WTC11 (cell line): ENCODE data around the gene TMEM82. TPM values are rescaled to one million over a fixed set of nuclear protein-coding genes. Genes with fewer than 3 reads are reported as not detected.

Source experiments
- ATAC-seq: fragments of 200-7000 bp; cut with Tn5 transposase; 2 replicates; pipeline ENCODE4 v1.10.0; 2021; ENCODE audit warnings: mild to moderate bottlenecking, moderate library complexity
- CTCF ChIA-PET: fragments of 300-600 bp; sonication (Branson Sonifier 250); formaldehyde crosslinking; loops from one replicate; lab custom pipeline; 2021; ENCODE audit warnings: antibody characterized with exemption; lab: Charles Lee
- POLR2A ChIA-PET: fragments of 350-600 bp; sonication (Branson Sonifier 250); formaldehyde crosslinking; loops from one replicate; lab custom pipeline; 2021; ENCODE audit warnings: antibody characterized with exemption; lab: Charles Lee
- DNase-seq: peaks from one replicate; pipeline ENCODE4 v3.0.0; 2021; ENCODE audit warnings: low spot score
- H3K27ac Mint-ChIP-seq: 2 replicates; pipeline ENCODE4 v1.8.0; 2021; ENCODE audit warnings: mixed read lengths
- H3K27me3 Mint-ChIP-seq: 2 replicates; pipeline ENCODE4 v1.8.0; 2021; ENCODE audit warnings: low read depth, mild to moderate bottlenecking, moderate library complexity, mixed read lengths
- H3K36me3 Mint-ChIP-seq: 2 replicates; pipeline ENCODE4 v1.8.0; 2021; ENCODE audit warnings: mixed read lengths
- H3K4me1 Mint-ChIP-seq: 2 replicates; pipeline ENCODE4 v1.8.0; 2022; ENCODE audit warnings: mixed read lengths
- H3K4me3 Mint-ChIP-seq: 2 replicates; pipeline ENCODE4 v1.8.0; 2021; ENCODE audit warnings: mild to moderate bottlenecking, moderate library complexity, mixed read lengths
- H3K9me3 Mint-ChIP-seq: 2 replicates; pipeline ENCODE4 v1.8.0; 2021; ENCODE audit warnings: mixed read lengths
- ATF1 ChIP-seq: sonication (generic); formaldehyde crosslinking; IDR thresholded peaks from 2 replicates; pipeline ENCODE4 v1.8.1; 2023; ENCODE audit warnings: mild to moderate bottlenecking, moderate library complexity, missing genetic modification reagents
- CBFB ChIP-seq: sonication (generic); formaldehyde crosslinking; IDR thresholded peaks from 2 replicates; pipeline ENCODE4 v1.8.1; 2022; ENCODE audit warnings: mild to moderate bottlenecking, low read depth, missing genetic modification reagents
- CDX4 ChIP-seq: fragments of 250-450 bp; sonication (Bioruptor Pico); IDR thresholded peaks from 2 replicates; pipeline ENCODE4 v1.9.0; 2021; ENCODE audit warnings: moderate library complexity, mild to moderate bottlenecking, inconsistent platforms, borderline replicate concordance
- CREM ChIP-seq: sonication (generic); formaldehyde crosslinking; IDR thresholded peaks from 2 replicates; pipeline ENCODE4 v1.8.1; 2022; ENCODE audit warnings: mild to moderate bottlenecking, missing genetic modification reagents, moderate library complexity
- E2F5 ChIP-seq: sonication (generic); formaldehyde crosslinking; IDR thresholded peaks from 2 replicates; pipeline ENCODE4 v1.8.1; 2022; ENCODE audit warnings: mild to moderate bottlenecking, moderate library complexity, missing genetic modification reagents
- EMX1 ChIP-seq: fragments of 250-450 bp; sonication (Bioruptor Pico); IDR thresholded peaks from 2 replicates; pipeline ENCODE4 v1.8.0; 2021; ENCODE audit warnings: mild to moderate bottlenecking
- ERG ChIP-seq: fragments of 250-450 bp; sonication (Bioruptor Pico); IDR thresholded peaks from 2 replicates; pipeline ENCODE4 v1.8.0; 2021; ENCODE audit warnings: mild to moderate bottlenecking
- GABPB1 ChIP-seq: sonication (generic); formaldehyde crosslinking; IDR thresholded peaks from 2 replicates; pipeline ENCODE4 v1.8.1; 2023; ENCODE audit warnings: mild to moderate bottlenecking, missing genetic modification reagents
- IRF2 ChIP-seq: sonication (generic); formaldehyde crosslinking; IDR thresholded peaks from 2 replicates; pipeline ENCODE4 v1.8.0; 2022; ENCODE audit warnings: low read depth, missing genetic modification reagents, borderline replicate concordance
- KAT7 ChIP-seq: sonication (generic); formaldehyde crosslinking; IDR thresholded peaks from 2 replicates; pipeline ENCODE4 v1.8.1; 2023; ENCODE audit warnings: missing genetic modification reagents, mild to moderate bottlenecking, borderline replicate concordance
- MLX ChIP-seq: sonication (generic); formaldehyde crosslinking; IDR thresholded peaks from 2 replicates; pipeline ENCODE4 v1.8.1; 2023; ENCODE audit warnings: mild to moderate bottlenecking, missing genetic modification reagents, moderate library complexity
- ZNF121 ChIP-seq: sonication (generic); formaldehyde crosslinking; IDR thresholded peaks from 2 replicates; pipeline ENCODE4 v1.8.0; 2023; ENCODE audit warnings: missing genetic modification reagents
- ZNF532 ChIP-seq: fragments of 250-450 bp; sonication (Bioruptor Pico); IDR thresholded peaks from 2 replicates; pipeline ENCODE4 v1.9.0; 2021; ENCODE audit warnings: mild to moderate bottlenecking, borderline replicate concordance
- total RNA-seq: library from RNA; stranded (reverse); gene quantifications from 3 replicates; pipeline ENCODE4 v1.2.3, GENCODE V29; 2021

The TMEM82 gene
- total RNA-seq, 1 experiment from 2014 or later = 0.48 TPM

GRCh38 chr1:15771836-15772515 lies 29.7 kb downstream of the TMEM82 start:
- TF ChIP-seq EMX1 (CRISPR knock-in tag) (no peak), IRF2 (CRISPR knock-in tag) (no peak), ZNF532 (CRISPR knock-in tag) (no peak), ATF1 (CRISPR knock-in tag) (no peak), ZNF121 (CRISPR knock-in tag) (no peak), ERG (CRISPR knock-in tag) (no peak), MLX (CRISPR knock-in tag) (no peak), KAT7 (CRISPR knock-in tag) (no peak)
- no peak overlapping the region for H3K4me3 Mint-ChIP-seq
- H3K27ac Mint-ChIP-seq = peak overlapping the region; percentile 60
- ATAC-seq (no peak), DNase-seq (no peak)
- H3K27me3 Mint-ChIP-seq = no peaks in the 10 kb centered on the region
- H3K4me1 Mint-ChIP-seq = no peaks in the 10 kb centered on the region
- H3K9me3 Mint-ChIP-seq = no peaks in the 10 kb centered on the region
- ChIA-PET CTCF (interaction anchor here (1.1 to 2.0 kb wide), 2 partner anchors 20 to 31 kb away, joined by 5 read pairs; no protein-coding TSS in a partner anchor), POLR2A (interaction anchor here (1.1 kb wide), 1 partner anchor 66 kb away, joined by 3 read pairs; no protein-coding TSS in a partner anchor)
- peaks cover 60% of the 10 kb centered on the region for H3K36me3 Mint-ChIP-seq

GRCh38 chr1:15775706-15776105 lies 33.4 kb downstream of the TMEM82 start:
- Mint-ChIP-seq H3K9me3 (no peaks in the 10 kb centered on the region), H3K36me3 (peaks cover 73% of the 10 kb centered on the region), H3K4me3 (no peak overlapping the region), H3K4me1 (no peaks in the 10 kb centered on the region), H3K27ac (no peak overlapping the region), H3K27me3 (no peaks in the 10 kb centered on the region)
- DNase-seq (no peak), ATAC-seq (no peak)
- ChIA-PET POLR2A (no interaction called here), CTCF (interaction anchor here (0.7 to 3.2 kb wide), 4 partner anchors 16 to 73 kb away, joined by 3 to 12 read pairs (median 6); no protein-coding TSS in a partner anchor)
- TF ChIP-seq E2F5 (CRISPR knock-in tag) (no peak), CDX4 (CRISPR knock-in tag) (no peak)

GRCh38 chr1:15777909-15778707 lies 35.8 kb downstream of the TMEM82 start:
- Mint-ChIP-seq H3K4me3 (no peak overlapping the region), H3K9me3 (no peaks in the 10 kb centered on the region), H3K4me1 (no peaks in the 10 kb centered on the region), H3K36me3 (peaks cover 66% of the 10 kb centered on the region), H3K27ac (no peak overlapping the region), H3K27me3 (no peaks in the 10 kb centered on the region)
- POLR2A ChIA-PET = no interaction called here
- DNase-seq = no peak
- CTCF ChIA-PET = interaction anchor here (1.3 to 1.5 kb wide), 2 partner anchors 14 to 171 kb away, joined by 3 to 13 read pairs; no protein-coding TSS in a partner anchor
- no peak for ATAC-seq
- TF ChIP-seq CREM (CRISPR knock-in tag) = no peak
- TF ChIP-seq GABPB1 (CRISPR knock-in tag) = no peak
- no peak for TF ChIP-seq CBFB (CRISPR knock-in tag)
